ENCODE data around the gene FLT3LG. TPM values are rescaled to one million over a fixed set of nuclear protein-coding genes. Genes with fewer than 3 reads are reported as not detected.

Gene FLT3LG
- total RNA-seq, 1 experiment from 2014 or later: 5.1 TPM

GRCh38 chr19:49430172-49430677 is 43.8 kb upstream of the FLT3LG start:
- peaks cover 57% of the 10 kb centered on the region for H3K27me3 ChIP-seq (ENCODE audit: insufficient read depth, low read depth)
- peaks cover 6% of the 10 kb centered on the region; the same call in 1 of the 2 replicates for H3F3A ChIP-seq (ENCODE audit: insufficient read depth, low read depth)
- no peak overlapping the region for H3K27ac ChIP-seq
- ChIA-PET CTCF (no interaction called here), POLR2A (ENCODE audit: unreplicated experiment) (no interaction called here)
- no peak overlapping the region for H3K4me3 ChIP-seq
- no peaks in the 10 kb centered on the region for H4K20me1 ChIP-seq (ENCODE audit: insufficient read depth)
- no peak for DNase-seq
- BruUV-seq (replicated peaks): no TSS peak
- no peak overlapping the region for H2AFZ ChIP-seq
- H3K4me1 ChIP-seq (replicated peaks; ENCODE audit: insufficient read depth): no peaks in the 10 kb centered on the region
- no peak for TF ChIP-seq CTCF (conservative IDR thresholded peaks at IDR 0.05)
- TF ChIP-seq EZH2 (IDR thresholded peaks at IDR 0.05; ENCODE audit: low read depth): no peak
- no peaks in the 10 kb centered on the region for H3K36me3 ChIP-seq (ENCODE audit: low read depth)
- H3K79me2 ChIP-seq (ENCODE audit: low read depth): no peaks in the 10 kb centered on the region
- H3K9me2 ChIP-seq (ENCODE audit: insufficient read depth): no peaks in the 10 kb centered on the region
- H3K9me3 ChIP-seq (ENCODE audit: insufficient read depth, low read depth): no peaks in the 10 kb centered on the region
- intact Hi-C loops (cut with micrococcal nuclease; ENCODE audit: unreplicated experiment): no loop called here
- H3K4me2 ChIP-seq: no peak overlapping the region

GRCh38 chr19:49430678-49431329 is 43.2 kb upstream of the FLT3LG start:
- no peaks in the 10 kb centered on the region for H3K9me3 ChIP-seq (ENCODE audit: insufficient read depth, low read depth)
- H3K27ac ChIP-seq: no peak overlapping the region
- peaks cover 6% of the 10 kb centered on the region; the same call in 1 of the 2 replicates for H3F3A ChIP-seq (ENCODE audit: insufficient read depth, low read depth)
- H3K36me3 ChIP-seq (ENCODE audit: low read depth): no peaks in the 10 kb centered on the region
- no TSS peak for BruUV-seq (replicated peaks)
- H4K20me1 ChIP-seq (ENCODE audit: insufficient read depth): no peaks in the 10 kb centered on the region
- H3K79me2 ChIP-seq (ENCODE audit: low read depth): no peaks in the 10 kb centered on the region
- peaks cover 51% of the 10 kb centered on the region for H3K27me3 ChIP-seq (ENCODE audit: insufficient read depth, low read depth)
- TF ChIP-seq EZH2 (IDR thresholded peaks at IDR 0.05; ENCODE audit: low read depth) (no peak), CTCF (conservative IDR thresholded peaks at IDR 0.05) (peak; percentile 36; the same call in 1 of the 2 replicates)
- no peak overlapping the region for H2AFZ ChIP-seq
- no peaks in the 10 kb centered on the region for H3K4me1 ChIP-seq (replicated peaks; ENCODE audit: insufficient read depth)
- ChIA-PET POLR2A (ENCODE audit: unreplicated experiment) (no interaction called here), CTCF (no interaction called here)
- no peak overlapping the region for H3K4me3 ChIP-seq
- no peak for DNase-seq
- intact Hi-C loops (cut with micrococcal nuclease; ENCODE audit: unreplicated experiment): no loop called here
- H3K4me2 ChIP-seq: no peak overlapping the region
- no peaks in the 10 kb centered on the region for H3K9me2 ChIP-seq (ENCODE audit: insufficient read depth)

GRCh38 chr19:49431330-49431749 is 42.7 kb upstream of the FLT3LG start:
- no peak for DNase-seq
- no TSS peak for BruUV-seq (replicated peaks)
- Histone ChIP-seq H3K9me2 (ENCODE audit: insufficient read depth) (no peaks in the 10 kb centered on the region), H3K9me3 (ENCODE audit: insufficient read depth, low read depth) (no peaks in the 10 kb centered on the region), H3F3A (ENCODE audit: insufficient read depth, low read depth) (peaks cover 6% of the 10 kb centered on the region; the same call in 1 of the 2 replicates), H4K20me1 (ENCODE audit: insufficient read depth) (no peaks in the 10 kb centered on the region), H2AFZ (no peak overlapping the region), H3K4me3 (no peak overlapping the region), H3K4me1 (replicated peaks; ENCODE audit: insufficient read depth) (no peaks in the 10 kb centered on the region), H3K36me3 (ENCODE audit: low read depth) (no peaks in the 10 kb centered on the region), H3K27me3 (ENCODE audit: insufficient read depth, low read depth) (peaks cover 46% of the 10 kb centered on the region), H3K4me2 (no peak overlapping the region), H3K79me2 (ENCODE audit: low read depth) (no peaks in the 10 kb centered on the region), H3K27ac (no peak overlapping the region)
- ChIA-PET POLR2A (ENCODE audit: unreplicated experiment) (no interaction called here), CTCF (no interaction called here)
- no peak for TF ChIP-seq EZH2 (IDR thresholded peaks at IDR 0.05; ENCODE audit: low read depth)
- TF ChIP-seq CTCF (conservative IDR thresholded peaks at IDR 0.05): no peak
- intact Hi-C loops (cut with micrococcal nuclease; ENCODE audit: unreplicated experiment): no loop called here
